H4 (cell line): Measurements from ENCODE around the gene ZNF429. TPM values are rescaled to one million over a fixed set of nuclear protein-coding genes. Genes with fewer than 3 reads are reported as not detected.
"Not testable (repeated sequence)": the region's sequence is repeated elsewhere in the genome, so short reads cannot be mapped to it uniquely, and the experiment has no call there.

Experiments
- DNase-seq: peaks from one replicate; pipeline ENCODE4 v3.0.0-alpha.2; 2015; ENCODE audit warnings: low spot score
- total RNA-seq: library from RNA; depleted of rRNA; stranded (reverse); fragments of >200 nt; shearing (Covaris generic); gene quantifications from 2 replicates; pipeline ENCODE4 v1.2.3, GENCODE V29; 2014

ZNF429 gene
- total RNA-seq, 1 experiment from 2014 or later, result 9.1 TPM

DNA sequence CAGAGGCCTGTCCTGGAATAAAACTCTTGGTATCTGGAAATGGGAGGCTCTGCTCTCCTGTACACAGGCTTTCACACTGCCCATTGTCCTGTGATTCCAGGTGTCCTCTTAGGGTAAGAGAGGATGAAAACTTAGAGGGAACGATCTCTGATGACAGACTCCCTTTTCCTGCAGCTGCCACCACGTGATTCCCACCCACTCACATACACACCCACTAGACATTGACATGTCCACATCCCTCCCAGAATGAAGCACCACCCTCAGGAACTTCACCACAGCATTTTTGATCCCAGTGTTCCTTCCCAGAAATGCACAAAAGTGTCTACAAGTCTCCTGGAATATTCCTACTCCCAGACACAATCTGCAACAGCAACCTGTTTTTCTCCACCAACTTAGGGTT is 8.2 kb downstream of the ZNF429 start:
- DNase-seq, result no peak

- no peak for DNase-seq
Measured at GRCh38 chr19:21519488-21519887, 14.1 kb downstream of the ZNF429 start.

DNA sequence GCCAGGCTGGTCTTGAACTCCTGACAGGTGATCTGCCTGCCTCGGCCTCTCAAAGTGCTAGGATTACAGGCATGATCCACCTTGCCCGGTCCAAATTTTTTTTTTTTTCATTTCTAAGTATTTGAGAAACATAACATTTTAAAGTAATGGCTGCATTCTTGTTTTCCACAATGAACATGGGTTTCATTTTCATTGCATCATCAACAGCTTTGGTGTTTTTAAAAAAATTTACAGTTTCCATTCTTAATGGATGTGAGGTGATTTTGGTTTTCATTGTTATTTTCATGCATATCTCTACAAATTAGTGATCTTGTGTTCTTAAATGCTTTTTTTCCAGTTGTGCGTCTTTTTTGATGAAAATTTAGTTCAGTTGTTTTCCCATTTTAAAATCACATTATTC is 27.5 kb downstream of the ZNF429 start:
- DNase-seq, result no peak

DNA sequence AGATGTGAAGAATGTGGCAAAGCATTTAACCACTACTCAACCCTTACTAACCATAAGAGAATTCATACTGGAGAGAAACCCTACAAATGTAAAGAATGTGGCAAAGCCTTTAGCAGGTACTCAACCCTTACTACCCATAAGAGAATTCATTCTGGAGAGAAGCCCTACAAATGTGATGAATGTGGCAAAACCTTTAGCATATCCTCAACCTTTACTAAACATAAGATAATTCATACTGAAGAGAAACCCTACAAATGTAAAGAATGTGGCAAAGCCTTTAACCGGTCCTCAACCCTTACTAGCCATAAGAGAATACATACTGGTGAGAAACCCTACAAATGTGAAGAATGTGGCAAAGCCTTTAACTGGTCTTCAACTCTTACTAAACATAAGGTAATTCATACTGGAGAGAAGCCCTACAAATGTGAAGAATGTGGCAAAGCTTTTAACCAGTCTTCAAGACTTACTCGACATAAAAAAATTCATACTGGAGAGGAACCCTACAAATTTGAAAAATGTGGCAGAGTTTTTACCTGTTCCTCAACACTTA is 31.4 kb downstream of the ZNF429 start:
- not testable (repeated sequence) for DNase-seq

GRCh38 chr19:21559444-21559843 is 54.0 kb downstream of the ZNF429 start:
- DNase-seq, result no peak

- no peak for DNase-seq
Measured at GRCh38 chr19:21564406-21564805, 59.0 kb downstream of the ZNF429 start.

DNA sequence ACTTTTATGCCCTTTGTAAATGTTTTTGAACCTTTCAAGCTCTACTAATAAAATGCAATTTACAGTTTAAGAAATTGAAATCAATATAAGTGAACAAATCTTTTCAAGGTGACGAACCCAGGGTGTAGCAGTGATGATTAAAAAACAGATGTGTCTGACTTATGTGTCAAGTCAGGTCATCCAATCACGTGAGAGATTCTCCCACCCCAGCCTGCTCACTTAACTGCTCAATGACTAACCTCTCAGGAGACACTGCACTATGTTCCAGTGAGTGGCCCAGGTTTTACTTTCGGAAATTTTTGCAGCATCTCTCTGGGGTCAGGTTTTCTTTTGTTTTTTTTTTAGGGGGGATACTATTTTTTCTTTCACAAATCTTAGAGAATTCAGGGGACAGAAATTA is 60.7 kb downstream of the ZNF429 start:
- no peak for DNase-seq

DNA sequence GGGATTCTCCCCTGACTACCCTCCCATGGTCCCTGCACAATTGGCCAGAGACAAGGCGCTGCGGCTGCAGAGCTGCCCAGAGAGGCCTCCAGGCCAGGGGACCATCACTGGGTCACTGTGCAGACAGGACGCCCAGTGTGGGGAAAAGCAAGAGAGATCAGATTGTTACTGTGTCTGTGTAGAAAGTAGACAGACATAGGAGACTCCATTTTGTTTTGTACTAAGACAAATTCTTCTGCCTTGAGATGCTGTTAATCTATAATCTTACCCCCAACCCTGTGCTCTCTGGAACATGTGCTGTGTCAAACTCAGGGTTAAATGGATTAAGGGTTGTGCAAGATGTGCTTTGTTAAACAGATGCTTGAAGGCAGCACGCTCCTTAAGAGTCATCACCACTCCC is 62.4 kb downstream of the ZNF429 start:
- not testable (repeated sequence) for DNase-seq

- DNase-seq, result peak; percentile 97
Measured at GRCh38 chr19:21568816-21569493, 63.6 kb downstream of the ZNF429 start.

DNA sequence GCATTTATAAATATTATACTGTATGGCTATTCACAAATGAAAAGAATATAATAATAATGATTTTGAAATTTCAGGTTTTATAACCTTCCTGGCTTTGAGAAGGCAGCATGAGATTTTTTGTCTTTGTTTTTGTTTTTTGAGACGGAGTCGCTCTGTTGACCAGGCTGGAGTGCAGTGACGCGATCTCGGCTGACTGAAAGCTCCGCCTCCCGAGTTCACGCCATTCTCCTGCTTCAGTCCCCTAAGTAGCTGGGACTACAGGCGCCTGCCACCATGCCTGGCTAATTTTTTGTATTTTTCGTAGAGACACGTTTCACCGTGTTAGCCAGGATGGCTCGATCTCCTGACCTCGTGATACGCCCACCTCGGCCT is 64.1 kb downstream of the ZNF429 start:
- DNase-seq, result peak; percentile 64

DNA sequence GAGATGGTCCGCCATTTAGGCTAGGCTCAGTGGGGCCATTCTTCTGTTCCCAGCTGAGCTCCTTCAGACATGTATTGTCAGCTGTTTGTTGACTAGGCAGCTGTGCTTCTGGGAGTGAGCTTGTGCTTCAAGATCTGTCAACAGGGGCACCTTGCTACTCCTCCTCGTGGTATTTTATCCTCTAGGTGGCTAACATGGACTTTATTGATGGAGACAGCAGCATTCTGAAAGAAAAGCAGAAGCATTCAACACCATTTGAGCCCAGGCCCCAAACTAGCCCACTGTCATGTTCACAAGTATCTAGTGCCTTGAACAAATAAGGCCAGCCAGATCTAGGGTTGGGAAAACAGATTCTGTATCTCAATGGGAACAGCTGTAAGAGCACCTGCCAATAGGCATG is 65.9 kb downstream of the ZNF429 start:
- no peak for DNase-seq

GRCh38 chr19:21574607-21575006 is 69.2 kb downstream of the ZNF429 start:
- no peak for DNase-seq

GRCh38 chr19:21576481-21576880 is 71.1 kb downstream of the ZNF429 start:
- no peak for DNase-seq

GRCh38 chr19:21580101-21580500 is 74.7 kb downstream of the ZNF429 start:
- no peak for DNase-seq

- DNase-seq, result no peak
Measured at GRCh38 chr19:21580818-21581217, 75.4 kb downstream of the ZNF429 start.

GRCh38 chr19:21581646-21582240 is 76.3 kb downstream of the ZNF429 start:
- DNase-seq, result no peak

DNA sequence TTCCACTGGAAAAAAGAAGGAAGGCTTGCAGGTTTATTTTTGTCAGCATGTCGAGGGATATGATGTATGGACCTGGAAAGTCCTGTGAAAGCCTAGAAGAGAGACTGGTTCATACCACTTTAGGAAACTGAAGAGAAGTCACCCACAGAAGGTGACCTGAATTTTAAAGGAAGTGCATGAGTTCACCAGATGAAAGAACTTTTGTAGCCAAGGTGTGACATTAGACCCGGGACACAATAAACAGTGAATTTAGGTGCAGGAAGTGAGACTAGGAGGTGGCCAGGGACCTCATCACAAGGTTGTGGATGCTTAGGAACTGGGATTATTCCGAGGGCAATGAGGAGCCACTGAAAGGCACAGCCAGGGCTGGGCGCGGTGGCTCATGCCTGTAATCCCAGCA is 79.1 kb downstream of the ZNF429 start:
- no peak for DNase-seq

DNA sequence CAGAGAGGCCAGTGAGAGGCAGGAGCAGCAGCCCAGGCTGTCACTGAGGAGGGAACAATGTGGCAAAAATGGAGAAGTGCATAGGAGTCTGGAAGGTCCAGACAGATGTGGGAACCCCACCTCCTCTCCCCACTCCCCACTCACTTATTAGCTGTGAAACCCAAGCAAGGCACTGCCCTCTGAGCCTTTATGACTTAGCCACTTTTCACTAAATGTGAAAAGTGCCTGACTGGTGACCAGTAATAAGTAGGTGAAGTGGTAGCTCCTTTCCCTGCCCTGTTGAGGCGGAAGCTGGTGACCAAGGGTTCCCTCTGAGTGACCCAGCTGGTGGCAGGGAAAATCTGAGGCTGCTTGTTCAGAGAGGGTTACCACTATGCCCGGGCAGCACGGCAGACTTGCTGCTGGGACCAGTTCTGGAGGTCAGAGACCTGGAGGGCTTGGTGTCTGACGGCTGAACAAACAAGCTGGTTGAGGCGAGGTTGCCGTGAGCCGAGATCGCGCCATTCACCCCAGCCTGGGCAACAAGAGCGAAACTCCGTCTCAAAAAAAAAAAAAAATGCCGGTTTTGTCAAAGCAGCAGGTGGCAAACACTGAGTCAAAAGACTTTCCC is 80.0 kb downstream of the ZNF429 start:
- no peak for DNase-seq

GRCh38 chr19:21586311-21587116 is 81.1 kb downstream of the ZNF429 start:
- DNase-seq, result no peak

DNA sequence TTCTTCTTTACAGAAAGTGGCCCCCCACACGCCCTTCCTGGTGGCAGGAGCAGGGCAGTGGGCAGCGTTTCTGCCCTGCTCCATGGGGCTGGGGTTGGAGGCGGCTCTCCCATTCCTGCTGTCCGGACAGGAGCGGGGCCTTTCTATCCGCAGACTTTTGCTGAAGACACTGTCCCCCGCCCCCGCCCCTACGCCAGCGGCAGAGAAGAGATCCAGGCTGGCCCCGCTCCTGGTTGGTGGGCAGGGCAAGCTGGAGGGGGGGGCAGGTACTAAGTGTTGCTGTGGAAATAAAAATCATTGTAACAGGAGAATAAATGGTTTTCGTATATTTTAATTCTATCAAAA is 81.7 kb downstream of the ZNF429 start:
- DNase-seq, result no peak

DNA sequence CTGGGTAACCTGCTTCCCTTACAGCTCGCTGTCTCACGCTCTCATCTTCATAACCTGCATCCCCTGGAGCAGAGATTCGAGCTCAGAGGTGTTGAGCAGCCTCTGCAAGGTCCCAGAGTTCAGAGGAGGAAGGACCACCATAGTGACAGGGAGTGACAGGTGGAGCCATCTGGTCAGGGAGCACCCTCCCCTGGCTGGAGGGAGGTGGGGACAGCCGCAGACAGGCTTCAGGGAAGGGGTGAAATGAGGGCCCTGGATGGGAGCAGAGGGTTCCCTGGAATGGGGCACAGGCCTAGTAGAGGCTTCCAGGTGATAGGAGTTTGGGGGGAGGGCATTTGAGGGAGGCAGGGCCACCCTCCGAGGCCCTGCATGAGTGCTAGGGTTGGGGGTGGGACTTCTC is 82.1 kb downstream of the ZNF429 start:
- no peak for DNase-seq

DNA sequence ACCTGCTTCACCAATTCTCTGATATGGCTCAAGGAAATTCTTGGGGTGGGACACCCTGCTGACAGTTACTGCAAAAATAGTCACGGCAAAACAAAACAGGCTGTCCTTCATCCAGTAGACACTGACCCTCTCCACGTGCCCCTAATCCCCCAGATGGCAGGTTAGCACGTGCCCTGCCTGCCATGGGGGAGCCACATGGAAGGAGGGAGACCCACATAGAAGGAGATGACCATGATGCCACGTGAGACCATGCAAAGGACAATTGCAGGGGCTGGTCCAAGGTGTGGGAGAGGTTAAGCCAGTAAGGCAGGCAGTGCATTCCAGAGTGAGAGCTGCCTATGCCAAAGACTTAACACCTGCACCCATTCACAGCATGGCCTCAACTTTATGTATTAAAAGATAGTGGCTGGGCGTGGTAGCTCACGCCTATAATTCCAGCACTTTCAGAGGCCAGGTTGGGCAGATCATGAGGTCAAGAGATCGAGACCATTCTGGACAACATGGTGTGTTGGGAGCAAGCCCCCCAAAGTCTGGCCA is 82.7 kb downstream of the ZNF429 start:
- no peak for DNase-seq
